Globus pallidus (tissue), 1 donor: ENCODE results near the gene KMT2A.
A peak's percentile ranks its signal among the peaks of the same experiment; 100 is the strongest.
"Not testable (repeated sequence)": the region's sequence is repeated elsewhere in the genome, so short reads cannot be mapped to it uniquely, and the experiment has no call there.

Experiments
- DNase-seq: peaks from one replicate; pipeline ENCODE4 v3.0.0-alpha.2; 2015; ENCODE audit warnings: low spot score

KMT2A gene

GRCh38 chr11:118435893-118436624 lies at the start of gene KMT2A:
KMT2A (plus strand) TSS chr11:118436492; CDS start chr11:118436513, 21 bp downstream.
- DNase-seq = peak; percentile 95

GRCh38 chr11:118396097-118396501 lies 40.2 kb upstream of the KMT2A start:
- DNase-seq = no peak

DNA sequence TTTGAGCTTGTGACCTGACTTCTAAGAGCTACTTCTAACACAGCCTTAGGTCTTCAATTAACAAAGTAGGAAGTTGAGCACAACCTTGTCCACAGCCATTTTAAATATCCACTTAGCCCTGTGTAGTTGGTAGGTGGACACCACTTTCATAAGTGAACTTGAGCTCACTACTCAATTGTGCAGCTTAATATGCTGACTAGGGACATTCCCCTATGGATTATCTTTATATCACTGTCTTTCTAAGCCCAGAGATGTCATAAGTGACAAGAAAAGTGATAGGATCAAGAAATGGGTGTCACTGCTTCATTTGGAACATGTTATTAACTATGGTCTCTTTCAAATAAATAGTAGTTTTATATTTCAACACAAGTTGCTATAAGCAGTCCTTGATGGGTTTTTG lies 38.8 kb upstream of the KMT2A start:
- no peak for DNase-seq

- DNase-seq = no peak
These were observed 37.3 kb upstream of the KMT2A start for GRCh38 chr11:118398791-118399559.

GRCh38 chr11:118401151-118401879 lies 35.0 kb upstream of the KMT2A start, which contains the start of gene ATP5MG:
ATP5MG (plus strand) TSS chr11:118401606; CDS start chr11:118401666, 60 bp downstream.
- peak; percentile 88 for DNase-seq

DNA sequence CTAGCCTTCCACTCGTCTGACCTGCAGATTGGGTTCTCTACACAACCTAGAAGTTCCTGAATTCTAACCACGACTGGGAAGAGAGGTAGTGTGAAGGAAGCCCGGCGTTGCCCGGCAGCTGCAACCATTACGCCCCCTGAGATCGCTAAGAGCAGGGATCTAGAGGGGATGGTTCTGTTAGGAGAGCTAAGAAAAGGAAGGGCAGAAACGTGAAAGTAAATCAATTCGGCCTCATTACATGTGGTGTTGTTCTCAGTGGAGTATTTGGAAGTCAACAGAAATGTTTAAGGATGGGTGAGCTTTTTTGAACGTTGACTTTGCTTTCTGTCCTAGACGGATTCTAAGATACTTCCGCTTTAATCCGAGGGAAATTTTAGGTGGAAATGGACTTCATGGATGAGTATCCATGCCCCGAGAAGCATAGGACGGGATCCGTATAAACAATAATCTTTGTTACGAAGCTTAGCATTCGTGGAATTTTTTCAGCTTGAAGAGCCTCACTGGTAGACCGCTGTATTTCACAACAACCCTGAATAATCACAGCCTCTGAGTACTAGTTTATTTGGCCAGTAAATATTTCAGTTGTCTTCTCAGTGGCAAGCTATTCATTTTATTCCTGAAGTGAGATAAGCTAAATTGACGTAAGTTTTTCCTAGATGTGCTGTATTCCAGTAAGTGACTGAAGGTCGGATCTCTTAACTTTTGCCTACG lies 34.3 kb upstream of the KMT2A start:
- DNase-seq = no peak

- not testable (repeated sequence) for DNase-seq
These were observed 33.7 kb upstream of the KMT2A start for GRCh38 chr11:118402594-118402993.

- no peak for DNase-seq
These were observed 29.6 kb upstream of the KMT2A start for GRCh38 chr11:118406599-118407166.

DNA sequence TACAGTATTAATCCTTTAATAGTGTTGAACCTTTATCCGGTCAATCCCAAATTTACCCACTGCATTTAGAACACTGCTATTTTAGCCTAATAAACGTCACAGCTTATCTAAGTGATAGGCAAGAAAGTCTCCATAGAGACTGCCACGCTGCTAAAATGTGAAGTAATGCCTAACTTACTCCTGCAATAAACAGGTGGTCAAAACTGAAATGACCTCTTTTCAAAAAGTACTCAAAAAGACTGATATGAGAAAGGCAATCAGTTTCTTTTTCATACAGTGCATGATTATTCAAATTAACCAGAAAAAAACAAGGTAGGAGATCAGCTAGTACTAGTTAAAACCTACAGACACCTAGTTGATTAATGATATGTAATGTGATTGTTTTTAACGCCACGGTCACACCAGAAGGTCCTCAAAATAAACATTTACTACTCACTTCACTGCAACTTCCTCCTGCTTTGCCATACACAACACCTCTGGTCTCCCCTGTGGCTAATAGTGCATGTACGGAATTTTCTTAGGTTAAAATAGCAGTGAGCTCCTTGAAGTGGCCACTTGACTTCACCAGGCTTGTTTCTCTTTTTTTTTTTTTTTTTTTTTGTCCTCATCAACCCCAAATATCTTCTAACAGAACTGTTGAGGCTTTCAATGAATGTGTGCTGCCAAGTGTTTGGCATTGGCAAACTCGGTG lies 26.1 kb upstream of the KMT2A start:
- DNase-seq = no peak

- no peak for DNase-seq
These were observed 24.8 kb upstream of the KMT2A start for GRCh38 chr11:118411530-118411929.

- no peak for DNase-seq
These were observed 23.4 kb upstream of the KMT2A start for GRCh38 chr11:118412921-118413320.

GRCh38 chr11:118415062-118415738 lies 21.1 kb upstream of the KMT2A start:
- no peak for DNase-seq

- no peak for DNase-seq
These were observed 20.6 kb upstream of the KMT2A start for GRCh38 chr11:118415739-118416068.

GRCh38 chr11:118416900-118417299 lies 19.4 kb upstream of the KMT2A start:
- DNase-seq = not testable (repeated sequence)

GRCh38 chr11:118417801-118418200 lies 18.5 kb upstream of the KMT2A start:
- DNase-seq = no peak

DNA sequence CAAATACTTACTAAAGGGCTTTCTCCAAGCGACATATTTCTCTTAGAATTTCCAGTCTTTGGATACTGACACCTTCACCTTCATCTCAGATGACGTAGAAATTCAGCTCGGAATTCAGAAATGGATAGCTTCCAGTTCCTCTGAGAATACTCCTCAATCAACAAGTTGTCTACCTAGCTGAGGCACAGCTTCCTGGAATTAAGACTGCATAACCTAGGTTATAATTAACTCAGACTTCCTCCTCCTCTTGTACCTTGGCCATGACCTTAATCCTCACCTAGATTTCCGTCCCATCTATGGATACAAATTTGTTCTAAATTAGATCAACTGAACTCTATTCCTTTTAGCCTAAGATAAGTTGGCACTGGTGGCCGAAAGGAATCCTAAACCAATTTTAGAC lies 17.5 kb upstream of the KMT2A start:
- no peak for DNase-seq

- DNase-seq = no peak
These were observed 8.6 kb upstream of the KMT2A start for GRCh38 chr11:118427707-118428106.

DNA sequence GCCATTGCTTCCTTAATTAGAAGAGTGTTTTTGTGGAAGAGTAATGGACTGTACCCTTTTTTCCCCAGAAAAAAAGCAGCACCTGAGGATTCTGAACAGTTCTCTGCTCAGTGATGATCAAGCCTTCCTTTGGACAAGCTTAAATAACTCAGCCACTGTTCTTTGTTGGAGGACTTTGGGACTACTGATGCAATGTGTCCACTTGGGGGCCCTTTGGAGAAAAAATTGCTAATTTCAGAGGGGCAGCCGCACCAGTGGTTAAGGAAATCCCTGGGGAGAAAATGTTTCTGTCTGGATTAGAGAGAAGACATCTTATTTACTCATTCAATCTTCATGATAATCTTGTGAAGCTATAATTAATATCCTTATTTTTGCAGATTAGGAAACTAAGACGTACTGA lies 5.3 kb upstream of the KMT2A start:
- DNase-seq = no peak

DNA sequence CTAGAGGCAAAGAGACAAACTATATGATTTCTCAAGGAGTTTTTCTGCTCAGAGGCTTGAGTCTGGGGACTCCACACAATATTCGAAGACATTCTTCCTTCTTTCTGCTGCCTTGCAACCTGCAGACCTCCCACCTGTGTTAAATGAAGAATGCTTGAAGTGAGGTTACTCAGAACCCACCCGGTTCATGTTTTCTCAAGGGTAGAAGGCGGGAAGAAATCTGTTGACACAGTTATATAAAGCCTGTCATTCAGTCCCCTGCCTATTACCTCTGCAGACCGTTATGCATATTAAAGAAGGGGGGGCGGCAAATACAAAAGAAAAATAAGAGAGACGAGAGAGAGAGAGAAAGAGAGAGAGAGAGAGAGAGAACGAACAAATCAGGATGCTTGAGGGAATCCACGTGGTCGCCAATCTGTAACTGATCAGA lies 2.2 kb upstream of the KMT2A start:
- DNase-seq = no peak

GRCh38 chr11:118434553-118435289 lies 1.6 kb upstream of the KMT2A start:
- DNase-seq = peak; percentile 29
